Endothelial cell of umbilical vein (primary cell): ENCODE results near the gene FAM174B. TPM values are rescaled to one million over a fixed set of nuclear protein-coding genes. Genes with fewer than 3 reads are reported as not detected.

Experiments used
- BruUV-seq: library from RNA; stranded (reverse); fragments of 400-500 nt; replicated peaks from 2 replicates; lab custom pipeline; 2021; lab: Mats Ljungman, UMichigan
- CTCF ChIA-PET: fragments of 300-600, 350-600 bp; sonication (Branson Sonifier 250); formaldehyde crosslinking; loops from one replicate; lab custom pipeline; 2021; ENCODE audit warnings: antibody characterized with exemption, inconsistent platforms; lab: Charles Lee
- POLR2A ChIA-PET: fragments of 300-600, 350-600 bp; sonication (Branson Sonifier 250); formaldehyde crosslinking; loops from one replicate; lab custom pipeline; 2021; ENCODE audit warnings: antibody characterized with exemption, inconsistent platforms; lab: Charles Lee
- DNase-seq: peaks from one replicate; pipeline ENCODE4 v3.0.0-alpha.2; 2011; ENCODE audit warnings: low read depth, low spot score
- FAIRE-seq: peaks from 2 replicates; lab custom pipeline; 2011; peaks lifted over from hg19 to GRCh38; lab: Jason Lieb, UNC
- H2AFZ ChIP-seq: 2 replicates; pipeline ENCODE4 v1.6.0; 2012; ENCODE audit warnings: low read depth, low read length, control low read depth, inconsistent platforms
- H3K27ac ChIP-seq: 2 replicates; pipeline ENCODE4 v1.5.1; 2011; ENCODE audit warnings: low read depth, mild to moderate bottlenecking, control low read depth, low read length, moderate library complexity; ENCODE audit not compliant: insufficient read depth
- H3K27me3 ChIP-seq, 2 experiments: 2 replicates each; pipeline versions ENCODE4 v1.6.0 to v1.6.1; 2011; ENCODE audit warnings: low read length in 2 of 2, mixed read lengths in 1 of 2; ENCODE audit not compliant: control insufficient read depth in 2 of 2, insufficient read depth in 2 of 2
- H3K36me3 ChIP-seq, 2 experiments: 2 replicates in 1 of 2; 3 replicates in 1 of 2; pipeline ENCODE4 v1.5.1; 2011; ENCODE audit warnings: low read length in 2 of 2, mild to moderate bottlenecking in 1 of 2, moderate library complexity in 1 of 2; ENCODE audit not compliant: control insufficient read depth in 2 of 2, insufficient read depth in 2 of 2; ENCODE audit errors: extremely low read depth in 1 of 2
- H3K4me1 ChIP-seq: 3 replicates; pipeline ENCODE4 v1.5.1; 2011; ENCODE audit warnings: mild to moderate bottlenecking, low read length; ENCODE audit not compliant: control insufficient read depth, insufficient read depth; ENCODE audit errors: extremely low read depth
- H3K4me2 ChIP-seq: 2 replicates; pipeline ENCODE4 v1.6.1; 2011; ENCODE audit warnings: low read length, control low read depth, mixed read lengths; ENCODE audit not compliant: insufficient read depth
- H3K4me3 ChIP-seq, 3 experiments: fragments of 200-600 bp in 1 of 3; sonication (generic), shearing (Covaris generic) in 1 of 3; replicated peaks in 1 of 3; 2 replicates each; pipeline ENCODE4 v1.5.1; 2011 to 2016; ENCODE audit warnings: control low read depth in 3 of 3, low read length in 3 of 3, mild to moderate bottlenecking in 2 of 3, inconsistent platforms in 1 of 3, low read depth in 1 of 3, moderate library complexity in 1 of 3; ENCODE audit not compliant: insufficient read depth in 1 of 3
- H3K79me2 ChIP-seq: 2 replicates; pipeline ENCODE4 v1.6.0; 2012; ENCODE audit warnings: low read length, inconsistent platforms; ENCODE audit not compliant: control insufficient read depth, insufficient read depth
- H3K9ac ChIP-seq: replicated peaks from 2 replicates; pipeline ENCODE3; 2011; ENCODE audit warnings: low read length, control low read depth; ENCODE audit not compliant: insufficient read depth; ENCODE audit errors: extremely low read depth
- H3K9me1 ChIP-seq: replicated peaks from 3 replicates; pipeline ENCODE4 v1.6.0; 2011; ENCODE audit warnings: mild to moderate bottlenecking, low read length; ENCODE audit not compliant: control insufficient read depth, insufficient read depth; ENCODE audit errors: extremely low read depth
- H3K9me3 ChIP-seq: replicated peaks from 2 replicates; pipeline ENCODE4 v1.5.1; 2012; ENCODE audit warnings: low read length, inconsistent platforms; ENCODE audit not compliant: control insufficient read depth, insufficient read depth
- H4K20me1 ChIP-seq: replicated peaks from 2 replicates; pipeline ENCODE3; 2011; ENCODE audit warnings: mild to moderate bottlenecking, low read length; ENCODE audit not compliant: control insufficient read depth, insufficient read depth; ENCODE audit errors: extremely low read depth
- CTCF ChIP-seq, 2 donors: IDR thresholded peaks; 1 replicate in 1 of 2; 2 replicates in 1 of 2; pipeline ENCODE4 v1.5.1; 2011; ENCODE audit warnings: low read length in 2 of 2, mild to moderate bottlenecking in 2 of 2, moderate library complexity in 2 of 2, control low read depth in 1 of 2, inconsistent platforms in 1 of 2, low read depth in 1 of 2; ENCODE audit not compliant: insufficient read depth in 1 of 2; ENCODE audit errors: extremely low read depth in 1 of 2
- EZH2 ChIP-seq: IDR thresholded peaks from 2 replicates; pipeline ENCODE4 v1.6.1; 2012; ENCODE audit warnings: borderline replicate concordance, low read depth, mild to moderate bottlenecking, moderate library complexity, low read length, inconsistent platforms; ENCODE audit not compliant: severe bottlenecking
- FOS ChIP-seq: IDR thresholded peaks from 2 replicates; pipeline ENCODE4 v1.6.1; 2011; ENCODE audit warnings: mild to moderate bottlenecking, low read length, moderate library complexity, borderline replicate concordance; ENCODE audit not compliant: insufficient read depth
- GATA2 ChIP-seq: IDR thresholded peaks from 2 replicates; pipeline ENCODE4 v1.7.0; 2011; ENCODE audit warnings: low read depth, mild to moderate bottlenecking, moderate library complexity, mixed read lengths, low read length; ENCODE audit not compliant: insufficient read length, insufficient read depth
- JUN ChIP-seq: IDR thresholded peaks from 2 replicates; pipeline ENCODE4 v1.6.1; 2011; ENCODE audit warnings: borderline replicate concordance, low read depth; ENCODE audit not compliant: insufficient read length, insufficient read depth
- MAX ChIP-seq: IDR thresholded peaks from 2 replicates; pipeline ENCODE4 v1.6.1; 2011; ENCODE audit not compliant: insufficient read depth, insufficient read length
- MYC ChIP-seq: IDR thresholded peaks from one replicate; pipeline ENCODE4 v1.6.1; 2011; ENCODE audit warnings: mild to moderate bottlenecking, low read depth, low read length
- POLR2A ChIP-seq: IDR thresholded peaks from 2 replicates; pipeline ENCODE4 v1.6.1; 2012; ENCODE audit warnings: low read depth, mild to moderate bottlenecking, control low read depth, low read length
- POLR2AphosphoS5 ChIP-seq: IDR thresholded peaks from 2 replicates; pipeline ENCODE4 v1.6.1; 2012; ENCODE audit warnings: low read depth, mild to moderate bottlenecking, control low read depth, low read length, moderate library complexity; ENCODE audit not compliant: insufficient read depth
- dilution Hi-C: fragments of 300-500 bp; cut with MboI; formaldehyde crosslinking; loops from one replicate; pipeline ENCODE4 v1.15.0; 2019; ENCODE audit warnings: low sequenced_read_pairs; ENCODE audit not compliant: extremely low pct_ligation_motif_present
- intact Hi-C: fragments of 100-400 bp; cut with micrococcal nuclease; formaldehyde crosslinking; loops from one replicate; pipeline ENCODE4 v1.10.0; 2022
- polyA plus RNA-seq, 4 experiments: library from polyadenylated mRNA; depleted of rRNA in 3 of 4; stranded (reverse) in 3 of 4; unstranded in 1 of 4; fragments of >200 nt; gene quantifications; 2 replicates each; pipeline versions ENCODE4 v1.2.1 to v1.2.3, GENCODE V29; 2011 to 2012; ENCODE audit warnings: missing spikeins in 1 of 4
- total RNA-seq: library from RNA; stranded (reverse); gene quantifications from 2 replicates; pipeline ENCODE4 v1.2.3, GENCODE V29; 2021

The FAM174B gene
- total and polyA plus RNA-seq, 2 donors (not counting 3 experiments of a cell fraction or from before 2014, with no cell fraction given) = 25.9 to 30.2 TPM

- Histone ChIP-seq H3K79me2 (peaks cover 21% of the 10 kb centered on the region), H3K9me3 (no peaks in the 10 kb centered on the region), H2AFZ (peak overlapping the region; percentile 2), H3K27me3 (no peaks in the 10 kb centered on the region), H3K4me1 (peaks cover 29% of the 10 kb centered on the region), H3K4me3 (no peak overlapping the region), H3K36me3 (peaks cover 0 to 2% of the 10 kb centered on the region in 2 experiments), H3K27ac (peak overlapping the region; percentile 72), H3K9me1 (no peaks in the 10 kb centered on the region), H3K9ac (peak overlapping the region; percentile 42), H4K20me1 (no peaks in the 10 kb centered on the region), H3K4me2 (peak overlapping the region; percentile 26)
- no peak for TF ChIP-seq MYC
- TF ChIP-seq MAX = no peak
- no peak for TF ChIP-seq POLR2A
- TF ChIP-seq JUN = peak; percentile 80
- peak; percentile 92 for TF ChIP-seq GATA2
- no peak for TF ChIP-seq EZH2
- TF ChIP-seq POLR2AphosphoS5 = peak; percentile 97
- no peak for TF ChIP-seq CTCF (IDR thresholded peaks at IDR 0.05; ENCODE audit: extremely low read depth in 1 of 2, insufficient read depth in 1 of 2, low read depth in 1 of 2, low read length in 2 of 2)
- peak; percentile 83 for TF ChIP-seq FOS
- intact Hi-C loops (loop anchor here (1.0 to 10.0 kb wide), 7 partner anchors 7 to 523 kb away; no protein-coding TSS in a partner anchor), dilution Hi-C loops (no loop called here)
- DNase-seq = peak; percentile 99
- ChIA-PET POLR2A (interaction anchor here (0.7 to 1.4 kb wide), 2 partner anchors 8 to 91 kb away, joined by 3 to 8 read pairs; no protein-coding TSS in a partner anchor), CTCF (interaction anchor here (0.7 to 6.1 kb wide), 8 partner anchors 8 to 98 kb away, joined by 3 to 39 read pairs (median 4); no protein-coding TSS in a partner anchor)
- peak; percentile 95 for FAIRE-seq
- BruUV-seq = TSS peak; percentile 13
Observed at GRCh38 chr15:92617549-92618520, 37.7 kb downstream of the FAM174B start.
